Neural cell (in vitro differentiated cells): Measurements from ENCODE around the gene EHBP1. TPM values are rescaled to one million over a fixed set of nuclear protein-coding genes. Genes with fewer than 3 reads are reported as not detected.

Experiments used
- H2AFZ ChIP-seq: fragments of 200-600, 300-800 bp; sonication (generic), shearing (Covaris generic); 2 replicates; pipeline ENCODE4 v1.6.0; 2014; ENCODE audit warnings: low read depth, mild to moderate bottlenecking, antibody characterized with exemption, low read length, moderate library complexity
- H3F3A ChIP-seq: fragments of 200-600 bp; shearing (Covaris generic); 2 replicates; pipeline ENCODE4 v1.6.1; 2016; ENCODE audit warnings: mild to moderate bottlenecking, moderate library complexity, mixed read lengths, antibody characterized with exemption, low read length; ENCODE audit not compliant: insufficient read depth, poor library complexity, severe bottlenecking
- H3K27ac ChIP-seq: fragments of 200-600, 300-800 bp; sonication (generic), shearing (Covaris generic); 2 replicates; pipeline ENCODE4 v1.5.1; 2014; ENCODE audit warnings: mild to moderate bottlenecking, low read length, moderate library complexity
- H3K27me3 ChIP-seq: fragments of 300-800, 200-600 bp; sonication (generic), shearing (Covaris generic); 2 replicates; pipeline ENCODE4 v1.6.0; 2014; ENCODE audit warnings: mild to moderate bottlenecking, low read depth, low read length, moderate library complexity; ENCODE audit not compliant: insufficient read depth
- H3K36me3 ChIP-seq: fragments of 300-800, 200-600 bp; sonication (generic), shearing (Covaris generic); 2 replicates; pipeline ENCODE4 v1.5.1; 2014; ENCODE audit warnings: mild to moderate bottlenecking, antibody characterized with exemption, low read length, moderate library complexity; ENCODE audit not compliant: insufficient read depth
- H3K4me2 ChIP-seq: fragments of 300-800, 200-600 bp; sonication (generic), shearing (Covaris generic); 2 replicates; pipeline ENCODE4 v1.6.0; 2014; ENCODE audit warnings: mild to moderate bottlenecking, low read length
- H3K4me3 ChIP-seq: fragments of 300-800, 200-600 bp; sonication (generic), shearing (Covaris generic); 2 replicates; pipeline ENCODE4 v1.5.1; 2014; ENCODE audit warnings: mild to moderate bottlenecking, low read length, moderate library complexity
- H3K79me2 ChIP-seq: fragments of 200-600 bp; shearing (Covaris generic); replicated peaks from 2 replicates; pipeline ENCODE4 v1.6.0; 2014; ENCODE audit warnings: mild to moderate bottlenecking, low read length, moderate library complexity; ENCODE audit not compliant: insufficient read depth
- H3K9ac ChIP-seq: fragments of 300-800, 200-600 bp; sonication (generic), shearing (Covaris generic); 2 replicates; pipeline ENCODE4 v1.6.1; 2016; ENCODE audit warnings: mild to moderate bottlenecking, low read length, mixed read lengths
- H3K9me2 ChIP-seq: fragments of 200-600 bp; shearing (Covaris generic); 2 replicates; pipeline ENCODE4 v1.6.1; 2016; ENCODE audit warnings: mild to moderate bottlenecking, low read length, mixed read lengths; ENCODE audit not compliant: insufficient read depth
- H3K9me3 ChIP-seq: fragments of 200-600, 300-800 bp; sonication (generic), shearing (Covaris generic); 2 replicates; pipeline ENCODE4 v1.6.1; 2016; ENCODE audit warnings: mild to moderate bottlenecking, mixed run types, low read length, moderate library complexity, mixed read lengths
- H4K20me1 ChIP-seq: fragments of 200-600 bp; shearing (Covaris generic); 2 replicates; pipeline ENCODE4 v1.6.1; 2016; ENCODE audit warnings: mild to moderate bottlenecking, mixed run types; ENCODE audit not compliant: insufficient read depth
- CTCF ChIP-seq: fragments of 450-650 bp; IDR thresholded peaks from 2 replicates; pipeline ENCODE4 v1.5.1; 2014; ENCODE audit warnings: antibody characterized with exemption, mild to moderate bottlenecking, moderate library complexity; ENCODE audit not compliant: poor library complexity, severe bottlenecking
- EP300 ChIP-seq: fragments of 450-650 bp; conservative IDR thresholded peaks from 2 replicates; pipeline ENCODE4 v1.6.1; 2014; ENCODE audit warnings: antibody characterized with exemption, mild to moderate bottlenecking, moderate library complexity; ENCODE audit not compliant: poor library complexity, severe bottlenecking
- EZH2 ChIP-seq: fragments of 200-600, 300-800 bp; shearing (Covaris generic), sonication (generic); IDR thresholded peaks from 2 replicates; pipeline ENCODE4 v1.6.1; 2014; ENCODE audit warnings: antibody characterized with exemption, low read length, borderline replicate concordance, mild to moderate bottlenecking; ENCODE audit not compliant: insufficient read depth, poor library complexity, severe bottlenecking
- MXI1 ChIP-seq: fragments of 450-650 bp; conservative IDR thresholded peaks from 2 replicates; pipeline ENCODE4 v1.6.1; 2014; ENCODE audit warnings: antibody characterized with exemption, mild to moderate bottlenecking; ENCODE audit not compliant: poor library complexity, severe bottlenecking
- POLR2AphosphoS5 ChIP-seq: IDR thresholded peaks from 2 replicates; pipeline ENCODE4 v1.6.1; 2012
- RAD21 ChIP-seq: fragments of 450-650 bp; conservative IDR thresholded peaks from 2 replicates; pipeline ENCODE4 v1.6.1; 2014; ENCODE audit warnings: antibody characterized with exemption, mild to moderate bottlenecking, moderate library complexity
- REST ChIP-seq: IDR thresholded peaks from 2 replicates; pipeline ENCODE4 v1.6.1; 2012; ENCODE audit warnings: borderline replicate concordance
- SMC3 ChIP-seq: fragments of 450-650 bp; conservative IDR thresholded peaks from 2 replicates; pipeline ENCODE4 v1.6.1; 2014; ENCODE audit warnings: antibody characterized with exemption, mild to moderate bottlenecking, moderate library complexity; ENCODE audit not compliant: poor library complexity
- TAF1 ChIP-seq: IDR thresholded peaks from 2 replicates; pipeline ENCODE4 v1.6.1; 2012; ENCODE audit warnings: low read depth
- polyA plus RNA-seq: library from polyadenylated mRNA; depleted of rRNA; stranded (reverse); fragments of >200 nt; gene quantifications from 2 replicates; pipeline ENCODE4 v1.2.3, GENCODE V29; 2014

Gene EHBP1
- polyA plus RNA-seq, 1 donor from 2014 or later = 52.6 TPM

GRCh38 chr2:63029058-63029457 is 323.5 kb downstream of the EHBP1 start:
- Histone ChIP-seq H3K9ac (no peak overlapping the region), H3K36me3 (no peaks in the 10 kb centered on the region), H4K20me1 (no peaks in the 10 kb centered on the region), H3K4me2 (no peak overlapping the region), H3K27ac (no peak overlapping the region), H3K27me3 (no peaks in the 10 kb centered on the region), H3K79me2 (no peaks in the 10 kb centered on the region), H3K9me3 (no peaks in the 10 kb centered on the region), H3F3A (no peaks in the 10 kb centered on the region), H3K4me3 (no peak overlapping the region), H2AFZ (no peak overlapping the region), H3K9me2 (no peaks in the 10 kb centered on the region)
- TF ChIP-seq TAF1 (no peak), EP300 (no peak), MXI1 (no peak), REST (no peak), RAD21 (no peak), CTCF (no peak), POLR2AphosphoS5 (no peak), EZH2 (no peak), SMC3 (no peak)

GRCh38 chr2:63034526-63034925 is 329.0 kb downstream of the EHBP1 start:
- H3K4me2 ChIP-seq = no peak overlapping the region
- H4K20me1 ChIP-seq = no peaks in the 10 kb centered on the region
- H3K9me2 ChIP-seq = no peaks in the 10 kb centered on the region
- H3K79me2 ChIP-seq = no peaks in the 10 kb centered on the region
- H3K27ac ChIP-seq = no peak overlapping the region
- no peak overlapping the region for H2AFZ ChIP-seq
- TF ChIP-seq POLR2AphosphoS5 (no peak), SMC3 (no peak), MXI1 (no peak), REST (no peak), EZH2 (no peak), TAF1 (no peak), EP300 (no peak), RAD21 (no peak), CTCF (no peak)
- H3F3A ChIP-seq = no peaks in the 10 kb centered on the region
- H3K9ac ChIP-seq = no peak overlapping the region
- H3K27me3 ChIP-seq = no peaks in the 10 kb centered on the region
- H3K36me3 ChIP-seq = no peaks in the 10 kb centered on the region
- H3K4me3 ChIP-seq = no peak overlapping the region
- H3K9me3 ChIP-seq = no peaks in the 10 kb centered on the region
